ENCODE data around the gene PDE4D. TPM values are rescaled to one million over a fixed set of nuclear protein-coding genes. Genes with fewer than 3 reads are reported as not detected.

Gene PDE4D
- total and polyA plus RNA-seq, 10 of the 15 experiments (the other 5 are each of a cell fraction or from before 2014, with no cell fraction given) = 0.87 to 4.1 (median 2.2) TPM

- ChIA-PET RAD21 (ENCODE audit: unreplicated experiment) (no interaction called here), POLR2A (no interaction called here), CTCF (no interaction called here), SMC1A (ENCODE audit: uncharacterized antibody, unreplicated experiment) (no interaction called here)
- in situ Hi-C loops (cut with MboI) (no loop called here), intact Hi-C loops (cut with micrococcal nuclease; ENCODE audit: unreplicated experiment) (no loop called here)
- ATAC-seq (no peak), DNase-seq (ENCODE audit: low read depth, low spot score) (no peak), FAIRE-seq (no peak)
- Histone ChIP-seq H3K27ac (ENCODE audit: control insufficient read depth, insufficient read depth) (no peak overlapping the region), H4K20me1 (ENCODE audit: control insufficient read depth, insufficient read depth) (no peaks in the 10 kb centered on the region), H3K4me1 (ENCODE audit: control insufficient read depth, insufficient read depth, low read length) (no peaks in the 10 kb centered on the region), H3K27me3 (replicated peaks in 1 of 2; ENCODE audit: control insufficient read depth in 2 of 2, insufficient read depth in 2 of 2, low read length in 1 of 2) (no peaks in the 10 kb centered on the region), H3K9me3 (replicated peaks; ENCODE audit: control insufficient read depth, insufficient read depth, low read length) (no peaks in the 10 kb centered on the region), H3K9ac (ENCODE audit: control insufficient read depth, insufficient read depth, low read length) (no peak overlapping the region), H3K36me3 (ENCODE audit: control insufficient read depth in 2 of 2, insufficient read depth in 2 of 2, low read length in 1 of 2) (no peaks in the 10 kb centered on the region), H3K4me2 (ENCODE audit: control insufficient read depth, insufficient read depth) (no peak overlapping the region), H3K4me3 (no peak overlapping the region), H2AFZ (ENCODE audit: control insufficient read depth, low read depth, low read length) (no peak overlapping the region), H3K79me2 (ENCODE audit: control insufficient read depth, insufficient read depth, low read length) (no peaks in the 10 kb centered on the region)
- TF ChIP-seq HCFC1 (IDR thresholded peaks at IDR 0.05; ENCODE audit: low read length) (no peak), ZNF217 (IDR thresholded peaks at IDR 0.05) (no peak), SREBF1 (IDR thresholded peaks at IDR 0.05; ENCODE audit: low read length) (no peak), CREB1 (IDR thresholded peaks at IDR 0.05; ENCODE audit: low read depth) (no peak), NKRF (conservative IDR thresholded peaks at IDR 0.05) (no peak), IRF3 (IDR thresholded peaks at IDR 0.05) (no peak), CHD4 (IDR thresholded peaks at IDR 0.05) (no peak), CBX3 (IDR thresholded peaks at IDR 0.05; ENCODE audit: borderline replicate concordance, low read depth) (no peak), CUX1 (IDR thresholded peaks at IDR 0.05; ENCODE audit: insufficient replicate concordance, low read depth, low read length) (no peak), ATF2 (IDR thresholded peaks at IDR 0.05; ENCODE audit: low read length) (no peak)
- WGBS (ENCODE audit: insufficient coverage, insufficient replicate concordance, low lambda C conversion rate, missing lambda C conversion rate) = 35% methylated on average over 1 of the region's 1 CpG
- no TSS peak for BruUV-seq (replicated peaks)
Observed at GRCh38 chr5:59704936-59705335, 188.6 kb downstream of the PDE4D start.

Measured in GM12878 (cell line).